ENCODE data around the gene TMEM9.
A peak's percentile ranks its signal among the peaks of the same experiment; 100 is the strongest.

Gene TMEM9

GRCh38 chr1:201105688-201106087 lies 48.6 kb downstream of the TMEM9 start:
- DNase-seq (ENCODE audit: low spot score) = no peak

GRCh38 chr1:201104141-201104540 lies 50.1 kb downstream of the TMEM9 start:
- DNase-seq (ENCODE audit: low spot score) = no peak

GRCh38 chr1:201103666-201104065 lies 50.6 kb downstream of the TMEM9 start:
- no peak for DNase-seq (ENCODE audit: low spot score)

GRCh38 chr1:201100169-201100930 lies 53.9 kb downstream of the TMEM9 start:
- DNase-seq (ENCODE audit: low spot score) = no peak

- no peak for DNase-seq (ENCODE audit: low spot score)
Measured at GRCh38 chr1:201098992-201099677, 55.1 kb downstream of the TMEM9 start.

GRCh38 chr1:201096977-201097856 lies 57.1 kb downstream of the TMEM9 start:
- no peak for DNase-seq (ENCODE audit: low spot score)

- no peak for DNase-seq (ENCODE audit: low spot score)
Measured at GRCh38 chr1:201096041-201096461, 58.2 kb downstream of the TMEM9 start.

GRCh38 chr1:201095581-201095980 lies 58.7 kb downstream of the TMEM9 start:
- DNase-seq (ENCODE audit: low spot score) = no peak

GRCh38 chr1:201094832-201095231 lies 59.4 kb downstream of the TMEM9 start:
- no peak for DNase-seq (ENCODE audit: low spot score)

GRCh38 chr1:201093962-201094361 lies 60.3 kb downstream of the TMEM9 start:
- no peak for DNase-seq (ENCODE audit: low spot score)

- no peak for DNase-seq (ENCODE audit: low spot score)
Measured at GRCh38 chr1:201093561-201093960, 60.7 kb downstream of the TMEM9 start.

- DNase-seq (ENCODE audit: low spot score) = no peak
Measured at GRCh38 chr1:201092738-201093137, 61.5 kb downstream of the TMEM9 start.

GRCh38 chr1:201091256-201091655 lies 63.0 kb downstream of the TMEM9 start:
- DNase-seq (ENCODE audit: low spot score) = no peak

- no peak for DNase-seq (ENCODE audit: low spot score)
Measured at GRCh38 chr1:201090541-201090940, 63.7 kb downstream of the TMEM9 start.

GRCh38 chr1:201089596-201089995 lies 64.7 kb downstream of the TMEM9 start:
- no peak for DNase-seq (ENCODE audit: low spot score)

- no peak for DNase-seq (ENCODE audit: low spot score)
Measured at GRCh38 chr1:201088901-201089525, 65.3 kb downstream of the TMEM9 start.

GRCh38 chr1:201088395-201088794 lies 65.9 kb downstream of the TMEM9 start:
- DNase-seq (ENCODE audit: low spot score) = no peak

GRCh38 chr1:201085902-201086735 lies 68.2 kb downstream of the TMEM9 start:
- DNase-seq (ENCODE audit: low spot score) = peak; percentile 72
